ENCODE data around the gene ACKR4. TPM values are rescaled to one million over a fixed set of nuclear protein-coding genes. Genes with fewer than 3 reads are reported as not detected.

The ACKR4 gene
- total and polyA plus RNA-seq, 9 of the 15 experiments (the other 6 are each of a cell fraction or from before 2014, with no cell fraction given) = 0.04 to 0.06 TPM; not detected in 7

- TF ChIP-seq, protein P1, sequence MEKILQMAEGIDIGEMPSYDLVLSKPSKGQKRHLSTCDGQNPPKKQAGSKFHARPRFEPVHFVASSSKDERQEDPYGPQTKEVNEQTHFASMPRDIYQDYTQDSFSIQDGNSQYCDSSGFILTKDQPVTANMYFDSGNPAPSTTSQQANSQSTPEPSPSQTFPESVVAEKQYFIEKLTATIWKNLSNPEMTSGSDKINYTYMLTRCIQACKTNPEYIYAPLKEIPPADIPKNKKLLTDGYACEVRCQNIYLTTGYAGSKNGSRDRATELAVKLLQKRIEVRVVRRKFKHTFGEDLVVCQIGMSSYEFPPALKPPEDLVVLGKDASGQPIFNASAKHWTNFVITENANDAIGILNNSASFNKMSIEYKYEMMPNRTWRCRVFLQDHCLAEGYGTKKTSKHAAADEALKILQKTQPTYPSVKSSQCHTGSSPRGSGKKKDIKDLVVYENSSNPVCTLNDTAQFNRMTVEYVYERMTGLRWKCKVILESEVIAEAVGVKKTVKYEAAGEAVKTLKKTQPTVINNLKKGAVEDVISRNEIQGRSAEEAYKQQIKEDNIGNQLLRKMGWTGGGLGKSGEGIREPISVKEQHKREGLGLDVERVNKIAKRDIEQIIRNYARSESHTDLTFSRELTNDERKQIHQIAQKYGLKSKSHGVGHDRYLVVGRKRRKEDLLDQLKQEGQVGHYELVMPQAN (IDR thresholded peaks at IDR 0.05; ENCODE audit: borderline replicate concordance) = no peak
- no peak for TF ChIP-seq BRD4 (IDR thresholded peaks at IDR 0.05)
- no peak for TF ChIP-seq RB1 (IDR thresholded peaks at IDR 0.05; ENCODE audit: low read depth)
Measured at GRCh38 chr3:132595014-132595413, 2.1 kb upstream of the ACKR4 start (continued).

- no peaks in the 10 kb centered on the region for H3K4me1 ChIP-seq (replicated peaks in 1 of 2; ENCODE audit: control insufficient read depth in 2 of 2, insufficient read depth in 2 of 2, low read length in 2 of 2)
- H3K9me3 ChIP-seq (replicated peaks; ENCODE audit: control insufficient read depth, insufficient read depth, low read depth, low read length) = no peaks in the 10 kb centered on the region
- BruUV-seq (replicated peaks) = no TSS peak
- no peaks in the 10 kb centered on the region for H4K20me1 ChIP-seq (replicated peaks; ENCODE audit: control insufficient read depth, insufficient read depth, low read length)
- H2AFZ ChIP-seq (ENCODE audit: low read depth, low read length) = no peak overlapping the region
- H3K79me2 ChIP-seq (ENCODE audit: control insufficient read depth, insufficient read depth, low read length) = no peaks in the 10 kb centered on the region
- intact Hi-C loops (cut with micrococcal nuclease) (no loop called here), in situ Hi-C loops (cut with MboI) (no loop called here)
- H3K36me3 ChIP-seq (ENCODE audit: control insufficient read depth, insufficient read depth, low read length) = no peaks in the 10 kb centered on the region
- CTCF ChIA-PET (ENCODE audit: low intra/inter-chr PET ratio) = no interaction called here
- H3K9me1 ChIP-seq (ENCODE audit: control insufficient read depth, insufficient read depth, low read length) = no peaks in the 10 kb centered on the region
- no peak overlapping the region for H3K4me3 ChIP-seq
- no peak overlapping the region for H3K4me2 ChIP-seq (ENCODE audit: insufficient read depth, low read length)
- ATAC-seq (no peak), DNase-seq (ENCODE audit: extremely low read depth in 1 of 4, low spot score in 3 of 4) (no peak), FAIRE-seq (no peak)
- no peak overlapping the region for H3K27ac ChIP-seq (ENCODE audit: extremely low read depth, low read depth, low read length)
- no peaks in the 10 kb centered on the region for H3K27me3 ChIP-seq (ENCODE audit: control insufficient read depth in 2 of 2, insufficient read depth in 2 of 2, low read length in 2 of 2)
- POLR2A ChIA-PET = no interaction called here
- no peak overlapping the region for H3K9ac ChIP-seq (ENCODE audit: insufficient read depth in 1 of 2, low read depth in 2 of 2, low read length in 2 of 2)
- TF ChIP-seq, protein P2, sequence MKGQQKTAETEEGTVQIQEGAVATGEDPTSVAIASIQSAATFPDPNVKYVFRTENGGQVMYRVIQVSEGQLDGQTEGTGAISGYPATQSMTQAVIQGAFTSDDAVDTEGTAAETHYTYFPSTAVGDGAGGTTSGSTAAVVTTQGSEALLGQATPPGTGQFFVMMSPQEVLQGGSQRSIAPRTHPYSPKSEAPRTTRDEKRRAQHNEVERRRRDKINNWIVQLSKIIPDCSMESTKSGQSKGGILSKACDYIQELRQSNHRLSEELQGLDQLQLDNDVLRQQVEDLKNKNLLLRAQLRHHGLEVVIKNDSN (CRISPR knock-in tag; IDR thresholded peaks at IDR 0.05) = no peak
- no peak for TF ChIP-seq U2AF1 (optimal IDR thresholded peaks at IDR 0.05; ENCODE audit: low read depth, low read length)
- TF ChIP-seq TEAD2 (tag; IDR thresholded peaks at IDR 0.05) = no peak
- TF ChIP-seq EGR1 (conservative IDR thresholded peaks at IDR 0.05) = no peak
- no peak for TF ChIP-seq TBP (optimal IDR thresholded peaks at IDR 0.05; ENCODE audit: low read depth, low read length)
- TF ChIP-seq BRD4 (IDR thresholded peaks at IDR 0.05) = no peak
- no peak for TF ChIP-seq MIER1 (IDR thresholded peaks at IDR 0.05; ENCODE audit: low read depth)
- TF ChIP-seq ZFP36 (IDR thresholded peaks at IDR 0.05; ENCODE audit: low read depth, low read length, partially characterized antibody) = no peak
- TF ChIP-seq CCNT2 (IDR thresholded peaks at IDR 0.05; ENCODE audit: borderline replicate concordance, extremely low read depth, insufficient read length, low read depth, low read length) = no peak
- TF ChIP-seq ZSCAN32 (CRISPR knock-in tag; IDR thresholded peaks at IDR 0.05) = no peak
- no peak for TF ChIP-seq E2F3 (CRISPR knock-in tag; IDR thresholded peaks at IDR 0.05)
- no peak for TF ChIP-seq SMC3 (conservative IDR thresholded peaks at IDR 0.05; ENCODE audit: insufficient read depth, low read depth, low read length)
- no peak for TF ChIP-seq STAG1 (CRISPR knock-in tag; IDR thresholded peaks at IDR 0.05; ENCODE audit: borderline replicate concordance)
- no peak for TF ChIP-seq HMG20A (CRISPR knock-in tag; conservative IDR thresholded peaks at IDR 0.05)
- no peak for TF ChIP-seq SREBF2 (CRISPR knock-in tag; IDR thresholded peaks at IDR 0.05)
Measured at GRCh38 chr3:132596326-132596725, 744 bp upstream of the ACKR4 start.

Data from K562 (cell line).